T-cell (primary cell): Measurements from ENCODE around the gene COX15. TPM values are rescaled to one million over a fixed set of nuclear protein-coding genes. Genes with fewer than 3 reads are reported as not detected.
"Not testable (repeated sequence)": the region's sequence is repeated elsewhere in the genome, so short reads cannot be mapped to it uniquely, and the experiment has no call there.

Source experiments
- ATAC-seq, 4 experiments: fragments of 200-7000 bp in 3 of 4; fragments of 150-1000 bp in 1 of 4; cut with Tn5 transposase; replicated peaks in 1 of 4; 1 replicate in 3 of 4; 2 replicates in 1 of 4; pipeline ENCODE4 v1.10.0; 2021; ENCODE audit warnings: moderate library complexity in 3 of 4, mild to moderate bottlenecking in 2 of 4, moderate number of reproducible peaks in 1 of 4
- CTCF ChIA-PET, 2 donors: fragments of 300-600 bp; sonication (Branson Sonifier 250); formaldehyde crosslinking; loops; one replicate each; lab custom pipeline; 2022; ENCODE audit warnings: antibody characterized with exemption in 2 of 2; lab: Charles Lee
- POLR2A ChIA-PET, 2 donors: fragments of 300-600 bp; sonication (Branson Sonifier 250); formaldehyde crosslinking; loops; one replicate each; lab custom pipeline; 2022; ENCODE audit warnings: antibody characterized with exemption in 2 of 2; lab: Charles Lee
- DNase-seq, 35 experiments: peaks; one replicate each; pipeline versions ENCODE4 v3.0.0 to v3.0.0-alpha.2; 2013 to 2023
- H3K27ac ChIP-seq: one replicate; pipeline ENCODE4 v1.5.1; 2013; ENCODE audit warnings: low read length
- H3K27me3 ChIP-seq, 2 experiments: replicated peaks in 1 of 2; 1 replicate in 1 of 2; 2 replicates in 1 of 2; pipeline versions ENCODE4 v1.6.1 to v1.7.0; 2013; ENCODE audit warnings: low read length in 1 of 2, mixed read lengths in 1 of 2; ENCODE audit not compliant: control insufficient read depth in 2 of 2, insufficient read depth in 2 of 2; ENCODE audit errors: extremely low read depth in 1 of 2
- H3K36me3 ChIP-seq, 2 donors: 1 replicate in 1 of 2; 2 replicates in 1 of 2; pipeline versions ENCODE4 v1.6.1 to v1.7.0; 2013; ENCODE audit warnings: low read length in 1 of 2; ENCODE audit not compliant: control insufficient read depth in 2 of 2, insufficient read depth in 1 of 2; ENCODE audit errors: extremely low read depth in 1 of 2
- H3K4me1 ChIP-seq, 2 experiments: 1 replicate in 1 of 2; 2 replicates in 1 of 2; pipeline versions ENCODE4 v1.6.1 to v1.7.0; 2013; ENCODE audit warnings: low read length in 2 of 2, mixed read lengths in 1 of 2; ENCODE audit not compliant: insufficient read depth in 2 of 2, control insufficient read depth in 1 of 2; ENCODE audit errors: extremely low read depth in 1 of 2
- H3K4me3 ChIP-seq, 2 donors: 1 replicate in 1 of 2; 2 replicates in 1 of 2; pipeline versions ENCODE4 v1.5.1 to v1.7.0; 2013; ENCODE audit warnings: mild to moderate bottlenecking in 2 of 2, low read length in 1 of 2, moderate library complexity in 1 of 2; ENCODE audit not compliant: control insufficient read depth in 1 of 2; ENCODE audit errors: extremely low read depth in 1 of 2
- H3K9me3 ChIP-seq: 2 replicates; pipeline ENCODE4 v1.7.0; 2013
- H3K27ac Mint-ChIP-seq, 2 donors: one replicate each; pipeline ENCODE4 v1.8.0; 2020 to 2021; ENCODE audit warnings: mild to moderate bottlenecking in 2 of 2, mixed read lengths in 2 of 2
- H3K27me3 Mint-ChIP-seq, 2 donors: one replicate each; pipeline ENCODE4 v1.8.0; 2021 to 2022; ENCODE audit warnings: mixed read lengths in 2 of 2
- H3K36me3 Mint-ChIP-seq: one replicate; pipeline ENCODE4 v1.8.0; 2021; ENCODE audit warnings: mixed read lengths
- H3K4me1 Mint-ChIP-seq, 3 donors: one replicate each; pipeline ENCODE4 v1.8.0; 2020 to 2022; ENCODE audit warnings: mixed read lengths in 3 of 3, mild to moderate bottlenecking in 1 of 3
- H3K4me3 Mint-ChIP-seq, 3 donors: one replicate each; pipeline ENCODE4 v1.8.0; 2020 to 2022; ENCODE audit warnings: mild to moderate bottlenecking in 3 of 3, mixed read lengths in 3 of 3, moderate library complexity in 3 of 3
- H3K9me3 Mint-ChIP-seq, 3 donors: one replicate each; pipeline ENCODE4 v1.8.0; 2020 to 2022; ENCODE audit warnings: mixed read lengths in 3 of 3
- WGBS: methylation state at CpG from one replicate; pipeline ENCODE4 v1.1.5; 2013; ENCODE audit warnings: missing lambda C conversion rate; ENCODE audit not compliant: insufficient coverage; 5-methylcytosine and 5-hydroxymethylcytosine counted together
- total RNA-seq, 35 experiments: library from RNA in 6 of 35; stranded (reverse) in 6 of 35; fragments of 120-200 nt in 1 of 35; gene quantifications; one replicate each; pipeline versions ENCODE4 v1.2.1 to v1.2.4 and lab custom pipeline; 2013 to 2026

COX15 gene
- total RNA-seq, 5 donors from 2014 or later (not counting 1 experiment from before 2014, with no cell fraction given): 18.6 to 36.7 (median 31.5) TPM

- Mint-ChIP-seq H3K4me1 (peaks cover 22 to 27% (median 24%) of the 10 kb centered on the region in 3 donors), H3K36me3 (peaks cover 68% of the 10 kb centered on the region)
- H3K36me3 ChIP-seq: peaks cover 12 to 83% of the 10 kb centered on the region in 2 donors
- H3K27ac ChIP-seq, ATAC-seq, H3K4me1 ChIP-seq, H3K27me3 ChIP-seq, H3K27me3 Mint-ChIP-seq, H3K4me3 ChIP-seq, H3K4me3 Mint-ChIP-seq, H3K27ac Mint-ChIP-seq, POLR2A ChIA-PET, H3K9me3 Mint-ChIP-seq, H3K9me3 ChIP-seq, DNase-seq, CTCF ChIA-PET: not testable (repeated sequence)
- WGBS: no CpG with 5 or more reads among the region's 2 CpGs
Measured at GRCh38 chr10:99746166-99746565, 14.2 kb upstream of the COX15 start.

- no CpG with 5 or more reads among the region's 3 CpGs for WGBS
- Histone ChIP-seq H3K9me3 (peaks cover 9% of the 10 kb centered on the region), H3K27ac (no peak overlapping the region), H3K36me3 (peaks cover 12 to 86% of the 10 kb centered on the region in 2 donors), H3K4me1 (peaks cover 0 to 2% of the 10 kb centered on the region in 2 experiments), H3K27me3 (no peaks in the 10 kb centered on the region), H3K4me3 (no peak overlapping the region)
- Mint-ChIP-seq H3K36me3 (peaks cover 73% of the 10 kb centered on the region), H3K4me3 (no peak overlapping the region), H3K27me3 (no peaks in the 10 kb centered on the region), H3K27ac (no peak overlapping the region), H3K9me3 (peaks cover 6 to 18% (median 9%) of the 10 kb centered on the region in 3 donors), H3K4me1 (peaks cover 25 to 29% (median 25%) of the 10 kb centered on the region in 3 donors)
- CTCF ChIA-PET: interaction anchor here in 1 of 2 donors (0.9 kb wide), 1 partner anchor 11 kb away, joined by 4 read pairs; the partner anchor contains the start of genes COX15 and CUTC
- DNase-seq (no peak), ATAC-seq (no peak)
- POLR2A ChIA-PET: interaction anchor here in 1 of 2 donors (0.6 kb wide), 1 partner anchor 85 kb away, joined by 3 read pairs; no protein-coding TSS in a partner anchor
Measured at GRCh38 chr10:99743841-99744240, 11.9 kb upstream of the COX15 start.

GRCh38 chr10:99742701-99743100 lies 10.8 kb upstream of the COX15 start:
- POLR2A ChIA-PET: interaction anchor here in 1 of 2 donors (0.6 to 0.7 kb wide), 3 partner anchors 11 to 68 kb away, joined by 3 to 5 read pairs (median 4); no protein-coding TSS in a partner anchor
- DNase-seq (no peak), ATAC-seq (no peak)
- no peak overlapping the region for H3K4me3 ChIP-seq
- CTCF ChIA-PET: interaction anchor here (0.7 to 0.9 kb wide), 2 partner anchors 10 to 478 kb away, joined by 4 to 8 read pairs; partner anchors contain the start of genes COX15 (in 1 of the 2) and CUTC (in 1 of the 2)
- H3K27me3 ChIP-seq: no peaks in the 10 kb centered on the region
- H3K27ac Mint-ChIP-seq: no peak overlapping the region
- peaks cover 70% of the 10 kb centered on the region for H3K36me3 Mint-ChIP-seq
- peaks cover 18 to 23% (median 19%) of the 10 kb centered on the region in 3 donors for H3K4me1 Mint-ChIP-seq
- H3K9me3 Mint-ChIP-seq: peaks cover 6 to 18% (median 9%) of the 10 kb centered on the region in 3 donors
- no CpG with 5 or more reads among the region's 2 CpGs for WGBS
- H3K4me1 ChIP-seq: peaks cover 0 to 2% of the 10 kb centered on the region in 2 experiments
- peaks cover 12 to 75% of the 10 kb centered on the region in 2 donors for H3K36me3 ChIP-seq
- H3K27ac ChIP-seq: no peak overlapping the region
- H3K9me3 ChIP-seq: peaks cover 9% of the 10 kb centered on the region
- no peaks in the 10 kb centered on the region for H3K27me3 Mint-ChIP-seq
- no peak overlapping the region for H3K4me3 Mint-ChIP-seq

- no peak overlapping the region for H3K4me3 ChIP-seq
- Mint-ChIP-seq H3K9me3 (peaks cover 6 to 18% (median 9%) of the 10 kb centered on the region in 3 donors), H3K4me1 (peaks cover 23 to 27% (median 24%) of the 10 kb centered on the region in 3 donors), H3K27ac (no peak overlapping the region), H3K36me3 (peaks cover 73% of the 10 kb centered on the region), H3K27me3 (no peaks in the 10 kb centered on the region), H3K4me3 (no peak overlapping the region)
- no peak for DNase-seq
- no peak overlapping the region for H3K27ac ChIP-seq
- no peak for ATAC-seq
- ChIA-PET CTCF (interaction anchor here in 1 of 2 donors (0.7 kb wide), 1 partner anchor 479 kb away, joined by 8 read pairs; no protein-coding TSS in a partner anchor), POLR2A (interaction anchor here in 1 of 2 donors (0.6 kb wide), 1 partner anchor 67 kb away, joined by 4 read pairs; no protein-coding TSS in a partner anchor)
- H3K9me3 ChIP-seq: peaks cover 9% of the 10 kb centered on the region
- H3K36me3 ChIP-seq: peaks cover 12 to 75% of the 10 kb centered on the region in 2 donors
- peaks cover 0 to 2% of the 10 kb centered on the region in 2 experiments for H3K4me1 ChIP-seq
- no peaks in the 10 kb centered on the region for H3K27me3 ChIP-seq
Measured at GRCh38 chr10:99742254-99742653, 10.3 kb upstream of the COX15 start.

GRCh38 chr10:99740933-99741559 lies 9.1 kb upstream of the COX15 start:
- Histone ChIP-seq H3K4me3 (no peak overlapping the region), H3K27ac (no peak overlapping the region), H3K9me3 (peaks cover 9% of the 10 kb centered on the region), H3K36me3 (peaks cover 9 to 76% of the 10 kb centered on the region in 2 donors), H3K27me3 (no peaks in the 10 kb centered on the region), H3K4me1 (peaks cover 0 to 2% of the 10 kb centered on the region in 2 experiments)
- H3K4me1 Mint-ChIP-seq: peaks cover 27 to 32% (median 31%) of the 10 kb centered on the region in 3 donors
- DNase-seq: no peak
- POLR2A ChIA-PET: interaction anchor here (0.6 to 0.7 kb wide), 2 partner anchors 9 to 121 kb away, joined by 3 to 5 read pairs; partner anchors contain the start of genes COX15 (in 1 of the 2), CUTC (in 1 of the 2) and SLC25A28 (in 1 of the 2)
- peaks cover 6 to 18% (median 9%) of the 10 kb centered on the region in 3 donors for H3K9me3 Mint-ChIP-seq
- 100% methylated on average over 1 of the region's 3 CpGs for WGBS
- CTCF ChIA-PET: no interaction called here
- no peaks in the 10 kb centered on the region for H3K27me3 Mint-ChIP-seq
- no peak for ATAC-seq
- H3K27ac Mint-ChIP-seq: no peak overlapping the region
- H3K36me3 Mint-ChIP-seq: peaks cover 81% of the 10 kb centered on the region
- H3K4me3 Mint-ChIP-seq: no peak overlapping the region

GRCh38 chr10:99740260-99740659 lies 8.3 kb upstream of the COX15 start:
- WGBS: no CpG with 5 or more reads among the region's 2 CpGs
- Mint-ChIP-seq H3K4me3 (no peak overlapping the region), H3K27ac (no peak overlapping the region)

More at GRCh38 chr10:99740260-99740659, 8.3 kb upstream of the COX15 start:
- Mint-ChIP-seq H3K36me3 (peaks cover 81% of the 10 kb centered on the region), H3K4me1 (peaks cover 35 to 40% (median 38%) of the 10 kb centered on the region in 3 donors), H3K9me3 (peaks cover 6 to 18% (median 9%) of the 10 kb centered on the region in 3 donors), H3K27me3 (no peaks in the 10 kb centered on the region)
- Histone ChIP-seq H3K27ac (no peak overlapping the region), H3K4me3 (no peak overlapping the region), H3K36me3 (peaks cover 9 to 70% of the 10 kb centered on the region in 2 donors), H3K9me3 (peaks cover 9% of the 10 kb centered on the region), H3K4me1 (peaks cover 0 to 2% of the 10 kb centered on the region in 2 experiments), H3K27me3 (no peaks in the 10 kb centered on the region)
- DNase-seq (no peak), ATAC-seq (no peak)
- CTCF ChIA-PET: interaction anchor here in 1 of 2 donors (0.6 kb wide), 1 partner anchor 20 kb away, joined by 4 read pairs; no protein-coding TSS in a partner anchor
- POLR2A ChIA-PET: interaction anchor here in 1 of 2 donors (0.7 kb wide), 1 partner anchor 8 kb away, joined by 5 read pairs; the partner anchor contains the start of genes COX15 and CUTC
